MCF 10A (cell line): ENCODE measurements around the gene ATP2A2. TPM values are rescaled to one million over a fixed set of nuclear protein-coding genes. Genes with fewer than 3 reads are reported as not detected.
A peak's percentile ranks its signal among the peaks of the same experiment; 100 is the strongest.

Experiments used
- BruUV-seq: library from RNA; stranded (reverse); fragments of 400-500 nt; replicated peaks from 2 replicates; lab custom pipeline; 2021; lab: Mats Ljungman, UMichigan
- CTCF ChIA-PET: fragments of 300-600 bp; sonication (Branson Sonifier 250); formaldehyde crosslinking; extraction: SDS; loops from one replicate; lab custom pipeline; 2021; ENCODE audit warnings: antibody characterized with exemption, inconsistent platforms; lab: Yijun Ruan, JAX
- POLR2A ChIA-PET: fragments of 300-600, 350-650 bp; sonication (Branson Sonifier 250); formaldehyde crosslinking; extraction: SDS; loops from one replicate; lab custom pipeline; 2020; ENCODE audit warnings: antibody characterized with exemption, inconsistent platforms; lab: Yijun Ruan, JAX
- DNase-seq: peaks from one replicate; pipeline ENCODE4 v3.0.0-alpha.2; 2018; ENCODE audit not compliant: unreplicated experiment
- H3K27ac Mint-ChIP-seq: one replicate; pipeline ENCODE4 v1.8.0; 2022; ENCODE audit warnings: mild to moderate bottlenecking, low read depth, mixed read lengths; ENCODE audit not compliant: unreplicated experiment
- H3K27me3 Mint-ChIP-seq: one replicate; pipeline ENCODE4 v1.8.0; 2022; ENCODE audit warnings: mixed read lengths; ENCODE audit not compliant: insufficient read depth, unreplicated experiment
- H3K36me3 Mint-ChIP-seq: one replicate; pipeline ENCODE4 v1.8.0; 2022; ENCODE audit warnings: mild to moderate bottlenecking, moderate library complexity, mixed read lengths; ENCODE audit not compliant: insufficient read depth, unreplicated experiment
- H3K4me1 Mint-ChIP-seq: one replicate; pipeline ENCODE4 v1.8.0; 2022; ENCODE audit warnings: mixed read lengths; ENCODE audit not compliant: insufficient read depth, unreplicated experiment
- H3K4me3 Mint-ChIP-seq: one replicate; pipeline ENCODE4 v1.8.0; 2022; ENCODE audit warnings: mild to moderate bottlenecking, moderate library complexity, mixed read lengths; ENCODE audit not compliant: unreplicated experiment
- H3K9me3 Mint-ChIP-seq: one replicate; pipeline ENCODE4 v1.8.0; 2022; ENCODE audit warnings: mixed read lengths; ENCODE audit not compliant: unreplicated experiment
- CTCF ChIP-seq: fragments of 200-600 bp; IDR thresholded peaks from one replicate; pipeline ENCODE4 v1.8.0; 2022; ENCODE audit warnings: antibody characterized with exemption, mild to moderate bottlenecking; ENCODE audit not compliant: unreplicated experiment
- intact Hi-C: fragments of 100-400 bp; cut with micrococcal nuclease; formaldehyde crosslinking; loops from 2 replicates; pipeline ENCODE4 v1.14.1; 2022
- total RNA-seq: library from RNA; stranded (reverse); gene quantifications from 2 replicates; pipeline ENCODE4 v1.2.3, GENCODE V29; 2022

The ATP2A2 gene
- total RNA-seq, 1 experiment from 2014 or later = 272 TPM

GRCh38 chr12:110345963-110346362 lies 64.9 kb downstream of the ATP2A2 start:
- Mint-ChIP-seq H3K4me3 (no peak overlapping the region), H3K27me3 (no peaks in the 10 kb centered on the region), H3K36me3 (peaks cover 95% of the 10 kb centered on the region), H3K27ac (peak overlapping the region; percentile 16), H3K4me1 (no peaks in the 10 kb centered on the region), H3K9me3 (no peaks in the 10 kb centered on the region)
- DNase-seq = no peak
- ChIA-PET CTCF (interaction anchor here (0.8 kb wide), 1 partner anchor 135 kb away, joined by 3 read pairs; no protein-coding TSS in a partner anchor), POLR2A (interaction anchor here (0.9 kb wide), 1 partner anchor 8 kb away, joined by 3 read pairs; no protein-coding TSS in a partner anchor)
- no TSS peak for BruUV-seq
- intact Hi-C loops = no loop called here
- TF ChIP-seq CTCF = no peak

- ChIA-PET POLR2A (interaction anchor here (0.9 to 7.0 kb wide), 2 partner anchors 8 to 25 kb away, joined by 3 to 25 read pairs; no protein-coding TSS in a partner anchor), CTCF (interaction anchor here (0.6 to 1.3 kb wide), 2 partner anchors 8 to 57 kb away, joined by 3 to 4 read pairs; no protein-coding TSS in a partner anchor)
- Mint-ChIP-seq H3K36me3 (peaks cover 88% of the 10 kb centered on the region), H3K27me3 (no peaks in the 10 kb centered on the region), H3K4me3 (no peak overlapping the region), H3K4me1 (no peaks in the 10 kb centered on the region), H3K9me3 (no peaks in the 10 kb centered on the region), H3K27ac (no peak overlapping the region)
- intact Hi-C loops = no loop called here
- TF ChIP-seq CTCF = no peak
- no TSS peak for BruUV-seq
- DNase-seq = no peak
Measured at GRCh38 chr12:110347767-110348166, 66.7 kb downstream of the ATP2A2 start.

GRCh38 chr12:110348431-110349059 lies 67.5 kb downstream of the ATP2A2 start:
- no peak for DNase-seq
- ChIA-PET POLR2A (interaction anchor here (1.1 to 7.0 kb wide), 3 partner anchors 8 to 68 kb away, joined by 3 to 25 read pairs (median 4); partner anchors contain the start of gene ATP2A2), CTCF (interaction anchor here (0.6 to 1.3 kb wide), 2 partner anchors 9 to 58 kb away, joined by 3 to 4 read pairs; no protein-coding TSS in a partner anchor)
- Mint-ChIP-seq H3K4me3 (no peak overlapping the region), H3K4me1 (no peaks in the 10 kb centered on the region), H3K27me3 (no peaks in the 10 kb centered on the region), H3K36me3 (peaks cover 82% of the 10 kb centered on the region), H3K27ac (no peak overlapping the region), H3K9me3 (no peaks in the 10 kb centered on the region)
- no TSS peak for BruUV-seq
- intact Hi-C loops = no loop called here
- no peak for TF ChIP-seq CTCF

GRCh38 chr12:110349096-110349495 lies 68.0 kb downstream of the ATP2A2 start:
- Mint-ChIP-seq H3K27ac (no peak overlapping the region), H3K4me3 (no peak overlapping the region), H3K9me3 (no peaks in the 10 kb centered on the region), H3K4me1 (no peaks in the 10 kb centered on the region), H3K27me3 (no peaks in the 10 kb centered on the region), H3K36me3 (peaks cover 76% of the 10 kb centered on the region)
- DNase-seq = no peak
- intact Hi-C loops = no loop called here
- TF ChIP-seq CTCF = no peak
- ChIA-PET POLR2A (interaction anchor here (0.6 to 7.0 kb wide), 4 partner anchors 9 to 101 kb away, joined by 3 to 25 read pairs (median 4); partner anchors contain the start of gene ATP2A2), CTCF (interaction anchor here (0.5 to 1.3 kb wide), 3 partner anchors 8 to 391 kb away, joined by 3 to 4 read pairs (median 3); no protein-coding TSS in a partner anchor)
- no TSS peak for BruUV-seq
